ENCODE results near the gene TBC1D14.
"Not testable (repeated sequence)": the region's sequence is repeated elsewhere in the genome, so short reads cannot be mapped to it uniquely, and the experiment has no call there.

The TBC1D14 gene

GRCh38 chr4:6972911-6973310 is 63.3 kb downstream of the TBC1D14 start:
- DNase-seq (ENCODE audit: low spot score): no peak

- peak; percentile 88 for DNase-seq (ENCODE audit: low spot score)
These were observed 64.7 kb downstream of the TBC1D14 start for GRCh38 chr4:6974138-6974848.

- not testable (repeated sequence) for DNase-seq (ENCODE audit: low spot score)
These were observed 68.2 kb downstream of the TBC1D14 start for GRCh38 chr4:6977846-6978245.

- DNase-seq (ENCODE audit: low spot score): peak; percentile 13
These were observed 74.0 kb downstream of the TBC1D14 start for GRCh38 chr4:6983544-6984142.

- DNase-seq (ENCODE audit: low spot score): no peak
These were observed 75.2 kb downstream of the TBC1D14 start for GRCh38 chr4:6984612-6985425.

- DNase-seq (ENCODE audit: low spot score): no peak
These were observed 76.6 kb downstream of the TBC1D14 start for GRCh38 chr4:6986072-6986780.

GRCh38 chr4:6986781-6987587 is 77.4 kb downstream of the TBC1D14 start:
- peak; percentile 93 for DNase-seq (ENCODE audit: low spot score)

- no peak for DNase-seq (ENCODE audit: low spot score)
These were observed 77.9 kb downstream of the TBC1D14 start for GRCh38 chr4:6987588-6987961.

GRCh38 chr4:6988016-6988715 is 78.5 kb downstream of the TBC1D14 start:
- peak; percentile 20 for DNase-seq (ENCODE audit: low spot score)

- DNase-seq (ENCODE audit: low spot score): no peak
These were observed 79.8 kb downstream of the TBC1D14 start for GRCh38 chr4:6989331-6989923.

- no peak for DNase-seq (ENCODE audit: low spot score)
These were observed 81.0 kb downstream of the TBC1D14 start for GRCh38 chr4:6990661-6991060.

- no peak for DNase-seq (ENCODE audit: low spot score)
These were observed 81.6 kb downstream of the TBC1D14 start for GRCh38 chr4:6991249-6991648.

GRCh38 chr4:6991771-6992557 is 82.3 kb downstream of the TBC1D14 start:
- no peak for DNase-seq (ENCODE audit: low spot score)

- no peak for DNase-seq (ENCODE audit: low spot score)
These were observed 83.4 kb downstream of the TBC1D14 start for GRCh38 chr4:6992728-6993677.

- DNase-seq (ENCODE audit: low spot score): no peak
These were observed 86.9 kb downstream of the TBC1D14 start for GRCh38 chr4:6996481-6996880.

- DNase-seq (ENCODE audit: low spot score): no peak
These were observed 89.8 kb downstream of the TBC1D14 start for GRCh38 chr4:6999172-7000086.

GRCh38 chr4:7000421-7001176 is 91.0 kb downstream of the TBC1D14 start:
- no peak for DNase-seq (ENCODE audit: low spot score)
